Keratinocyte (primary cell): ENCODE measurements around the gene RAI1. TPM values are rescaled to one million over a fixed set of nuclear protein-coding genes. Genes with fewer than 3 reads are reported as not detected.
A peak's percentile ranks its signal among the peaks of the same experiment; 100 is the strongest.

Experiments used
- DNase-seq: peaks from one replicate; pipeline ENCODE4 v3.0.0-alpha.2; 2011; ENCODE audit warnings: low read depth, missing footprints, low spot score
- FAIRE-seq: peaks from 2 replicates; lab custom pipeline; 2011; peaks lifted over from hg19 to GRCh38; lab: Jason Lieb, UNC
- H2AFZ ChIP-seq: 2 replicates; pipeline ENCODE4 v1.6.0; 2012; ENCODE audit warnings: low read length, control low read depth, inconsistent platforms; ENCODE audit not compliant: control insufficient read depth
- H3K27ac ChIP-seq: 2 replicates; pipeline ENCODE4 v1.5.1; 2011; ENCODE audit warnings: low read length; ENCODE audit not compliant: control insufficient read depth, insufficient read depth
- H3K27me3 ChIP-seq: 3 replicates; pipeline ENCODE4 v1.6.0; 2011; ENCODE audit warnings: low read length; ENCODE audit not compliant: control insufficient read depth, insufficient read depth; ENCODE audit errors: extremely low read depth
- H3K36me3 ChIP-seq, 2 experiments: 2 replicates in 1 of 2; 3 replicates in 1 of 2; pipeline ENCODE4 v1.5.1; 2011; ENCODE audit warnings: low read length in 2 of 2, mild to moderate bottlenecking in 1 of 2; ENCODE audit not compliant: control insufficient read depth in 2 of 2, insufficient read depth in 2 of 2; ENCODE audit errors: extremely low read depth in 1 of 2
- H3K4me1 ChIP-seq: 3 replicates; pipeline ENCODE4 v1.5.1; 2011; ENCODE audit warnings: low read length; ENCODE audit not compliant: control insufficient read depth, insufficient read depth; ENCODE audit errors: extremely low read depth
- H3K4me2 ChIP-seq: 3 replicates; pipeline ENCODE4 v1.6.0; 2011; ENCODE audit warnings: low read depth, low read length; ENCODE audit not compliant: control insufficient read depth, insufficient read depth; ENCODE audit errors: extremely low read depth
- H3K4me3 ChIP-seq, 3 experiments: fragments of 200-600 bp in 1 of 3; sonication (generic) in 1 of 3; 2 replicates in 2 of 3; 3 replicates in 1 of 3; pipeline ENCODE4 v1.5.1; 2011 to 2016; ENCODE audit warnings: low read length in 3 of 3, mild to moderate bottlenecking in 3 of 3, control low read depth in 2 of 3, inconsistent platforms in 1 of 3, low read depth in 1 of 3, mixed read lengths in 1 of 3, mixed run types in 1 of 3, moderate library complexity in 1 of 3; ENCODE audit not compliant: control insufficient read depth in 2 of 3, insufficient read depth in 2 of 3; ENCODE audit errors: extremely low read depth in 1 of 3
- H3K79me2 ChIP-seq: 2 replicates; pipeline ENCODE4 v1.6.0; 2012; ENCODE audit warnings: low read length; ENCODE audit not compliant: control insufficient read depth, insufficient read depth
- H3K9ac ChIP-seq: 3 replicates; pipeline ENCODE4 v1.6.0; 2011; ENCODE audit warnings: low read length; ENCODE audit not compliant: control insufficient read depth, insufficient read depth; ENCODE audit errors: extremely low read depth
- H3K9me1 ChIP-seq: 3 replicates; pipeline ENCODE4 v1.6.0; 2011; ENCODE audit warnings: low read length; ENCODE audit not compliant: control insufficient read depth, insufficient read depth; ENCODE audit errors: extremely low read depth
- H3K9me3 ChIP-seq: 2 replicates; pipeline ENCODE4 v1.5.1; 2012; ENCODE audit warnings: low read depth, low read length; ENCODE audit not compliant: control insufficient read depth
- H4K20me1 ChIP-seq: 3 replicates; pipeline ENCODE4 v1.6.0; 2011; ENCODE audit warnings: low read length; ENCODE audit not compliant: control insufficient read depth, insufficient read depth; ENCODE audit errors: extremely low read depth
- EZH2 ChIP-seq: IDR thresholded peaks from one replicate; pipeline ENCODE4 v1.6.1; 2012; ENCODE audit warnings: inconsistent platforms, mild to moderate bottlenecking, low read length, moderate library complexity
- dilution Hi-C: fragments of 300-500 bp; cut with MboI; formaldehyde crosslinking; loops from one replicate; pipeline ENCODE4 v1.7.0; 2020; ENCODE audit warnings: low sequenced_read_pairs; ENCODE audit not compliant: extremely low pct_ligation_motif_present
- polyA plus RNA-seq, 5 experiments: library from polyadenylated mRNA; depleted of rRNA in 3 of 5; stranded (reverse) in 3 of 5; stranded (forward) in 1 of 5; unstranded in 1 of 5; fragments of >200 nt; gene quantifications; 1 replicate in 1 of 5; 2 replicates in 3 of 5; 3 replicates in 1 of 5; pipeline versions ENCODE4 v1.2.1 to v1.2.3, GENCODE V29; 2011 to 2012; ENCODE audit warnings: missing spikeins in 2 of 5, low read depth in 1 of 5, low replicate concordance in 1 of 5
- TF ChIP-seq, protein P1 (sequence below), 3 experiments: IDR thresholded peaks in 1 of 3; conservative IDR thresholded peaks in 1 of 3; optimal IDR thresholded peaks in 1 of 3; 2 replicates in 2 of 3; 3 replicates in 1 of 3; pipeline versions ENCODE3 to v1.5.1; 2011; ENCODE audit warnings: low read length in 3 of 3, mild to moderate bottlenecking in 3 of 3, moderate library complexity in 2 of 3, control low read depth in 1 of 3, inconsistent platforms in 1 of 3; ENCODE audit not compliant: insufficient read depth in 2 of 3; ENCODE audit errors: extremely low read depth in 1 of 3

RAI1 gene
- polyA plus RNA-seq, 1 donor (not counting 4 experiments of a cell fraction or from before 2014, with no cell fraction given): 2.6 TPM

DNA sequence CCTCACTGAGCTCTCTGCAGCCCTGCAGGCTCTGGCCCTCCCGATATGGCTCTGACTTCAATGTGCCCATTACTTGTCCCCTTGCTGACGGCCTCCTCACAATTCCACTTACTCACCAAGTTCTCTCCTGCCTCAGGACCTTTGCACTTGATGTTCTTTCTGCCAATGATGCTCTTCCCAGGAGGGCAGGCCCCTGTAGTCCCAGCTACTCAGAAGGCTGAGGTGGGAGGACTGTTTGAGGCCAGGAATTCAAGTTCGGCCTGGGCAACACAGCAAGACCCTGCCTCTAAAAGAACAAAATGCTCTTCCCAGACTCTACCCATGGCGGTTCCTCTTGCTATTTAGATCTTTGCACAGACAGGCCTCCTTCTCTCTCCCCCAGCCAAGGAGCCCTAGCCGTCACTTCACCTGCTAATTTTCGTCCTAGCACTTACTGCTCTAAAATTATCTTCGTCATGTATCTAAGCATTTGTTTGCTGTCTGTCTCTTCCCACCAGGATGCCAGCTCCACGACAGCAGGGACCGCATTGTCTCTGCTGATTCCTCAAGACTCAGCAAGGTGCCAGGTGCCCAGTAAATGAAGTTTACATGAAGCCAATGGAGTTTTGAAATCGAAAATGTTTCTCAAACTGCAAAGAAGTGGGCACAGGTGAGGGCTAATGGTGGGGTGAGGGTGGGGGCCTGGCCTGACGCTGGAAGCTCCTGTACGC, 626 bp upstream of the RAI1 start:
- TF ChIP-seq, protein P1, sequence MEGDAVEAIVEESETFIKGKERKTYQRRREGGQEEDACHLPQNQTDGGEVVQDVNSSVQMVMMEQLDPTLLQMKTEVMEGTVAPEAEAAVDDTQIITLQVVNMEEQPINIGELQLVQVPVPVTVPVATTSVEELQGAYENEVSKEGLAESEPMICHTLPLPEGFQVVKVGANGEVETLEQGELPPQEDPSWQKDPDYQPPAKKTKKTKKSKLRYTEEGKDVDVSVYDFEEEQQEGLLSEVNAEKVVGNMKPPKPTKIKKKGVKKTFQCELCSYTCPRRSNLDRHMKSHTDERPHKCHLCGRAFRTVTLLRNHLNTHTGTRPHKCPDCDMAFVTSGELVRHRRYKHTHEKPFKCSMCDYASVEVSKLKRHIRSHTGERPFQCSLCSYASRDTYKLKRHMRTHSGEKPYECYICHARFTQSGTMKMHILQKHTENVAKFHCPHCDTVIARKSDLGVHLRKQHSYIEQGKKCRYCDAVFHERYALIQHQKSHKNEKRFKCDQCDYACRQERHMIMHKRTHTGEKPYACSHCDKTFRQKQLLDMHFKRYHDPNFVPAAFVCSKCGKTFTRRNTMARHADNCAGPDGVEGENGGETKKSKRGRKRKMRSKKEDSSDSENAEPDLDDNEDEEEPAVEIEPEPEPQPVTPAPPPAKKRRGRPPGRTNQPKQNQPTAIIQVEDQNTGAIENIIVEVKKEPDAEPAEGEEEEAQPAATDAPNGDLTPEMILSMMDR (optimal IDR thresholded peaks at IDR 0.05 in 1 of 3, IDR thresholded peaks at IDR 0.05 in 1 of 3, conservative IDR thresholded peaks at IDR 0.05 in 1 of 3; ENCODE audit: extremely low read depth in 1 of 3, insufficient read depth in 2 of 3, low read length in 3 of 3): no peak
- no peak for TF ChIP-seq EZH2
- Histone ChIP-seq H3K36me3 (no peaks in the 10 kb centered on the region), H3K27me3 (no peaks in the 10 kb centered on the region), H3K4me1 (peaks cover 39% of the 10 kb centered on the region), H3K4me2 (peak overlapping the region; percentile 61), H3K4me3 (no peak overlapping the region), H4K20me1 (peaks cover 3% of the 10 kb centered on the region), H2AFZ (no peak overlapping the region), H3K27ac (no peak overlapping the region), H3K9me3 (no peaks in the 10 kb centered on the region), H3K9ac (no peak overlapping the region), H3K9me1 (no peaks in the 10 kb centered on the region), H3K79me2 (peaks cover 40% of the 10 kb centered on the region)
- FAIRE-seq (no peak), DNase-seq (no peak)
- dilution Hi-C loops: no loop called here

DNA sequence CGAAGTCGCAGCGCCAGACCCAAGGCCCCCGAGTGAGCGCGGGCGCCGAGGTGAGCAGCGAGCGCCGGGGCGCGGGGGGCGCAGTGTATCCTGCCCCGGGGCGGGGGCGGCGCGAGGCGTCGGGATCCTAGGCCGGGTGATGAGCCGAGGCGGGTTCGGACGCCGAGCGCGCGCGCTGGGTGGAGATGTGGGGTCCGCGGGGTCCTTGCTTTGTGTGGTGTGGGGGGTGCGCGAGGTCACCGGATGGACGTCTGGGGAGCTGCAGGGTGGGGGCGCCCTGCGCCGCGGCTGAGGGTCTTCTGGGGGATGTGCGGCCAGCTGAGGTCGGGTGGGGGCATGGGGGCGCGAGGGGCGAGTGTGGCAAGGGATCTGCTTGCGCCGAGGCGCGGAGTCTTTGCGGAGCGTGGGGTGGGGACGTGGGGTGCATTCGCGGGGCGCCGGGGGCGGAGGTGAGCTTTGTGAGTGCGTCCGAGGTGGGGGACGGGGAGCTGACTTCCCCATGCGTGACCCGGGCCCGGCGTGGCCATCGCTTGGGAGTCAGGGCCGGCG, 560 bp downstream of the RAI1 start:
- DNase-seq (no peak), FAIRE-seq (no peak)
- H3K4me2 ChIP-seq: peak overlapping the region; percentile 95
- dilution Hi-C loops: no loop called here
- no peaks in the 10 kb centered on the region for H3K27me3 ChIP-seq
- H2AFZ ChIP-seq: no peak overlapping the region
- H3K4me3 ChIP-seq: peak overlapping the region; percentile 77 to 87 (median 84)
- no peaks in the 10 kb centered on the region for H3K36me3 ChIP-seq
- no peaks in the 10 kb centered on the region for H3K9me1 ChIP-seq
- H3K9ac ChIP-seq: peak overlapping the region; percentile 91
- peaks cover 39% of the 10 kb centered on the region for H3K4me1 ChIP-seq
- no peaks in the 10 kb centered on the region for H3K9me3 ChIP-seq
- H3K27ac ChIP-seq: peak overlapping the region; percentile 87
- TF ChIP-seq EZH2: no peak
- TF ChIP-seq, protein P1 (optimal IDR thresholded peaks at IDR 0.05 in 1 of 3, IDR thresholded peaks at IDR 0.05 in 1 of 3, conservative IDR thresholded peaks at IDR 0.05 in 1 of 3; ENCODE audit: extremely low read depth in 1 of 3, insufficient read depth in 2 of 3, low read length in 3 of 3): peak in 1 of 3 experiments; percentile 38
- H4K20me1 ChIP-seq: peaks cover 5% of the 10 kb centered on the region
- peaks cover 46% of the 10 kb centered on the region for H3K79me2 ChIP-seq
